ENCODE data around the gene NETO2. TPM values are rescaled to one million over a fixed set of nuclear protein-coding genes. Genes with fewer than 3 reads are reported as not detected.

NETO2 gene
- total and polyA plus RNA-seq, 2 of the 13 experiments (the other 11 are each of a cell fraction or from before 2014, with no cell fraction given), result 8.2 to 13.5 TPM

- TF ChIP-seq ZFP36L1 (CRISPR knock-in tag; IDR thresholded peaks at IDR 0.05), result peak; percentile 89
- no peak for TF ChIP-seq RNF219 (CRISPR knock-in tag; IDR thresholded peaks at IDR 0.05)
- no peak for TF ChIP-seq ZNF558 (CRISPR knock-in tag; IDR thresholded peaks at IDR 0.05; ENCODE audit: borderline replicate concordance)
- TF ChIP-seq UBTF (CRISPR knock-in tag; IDR thresholded peaks at IDR 0.05), result peak; percentile 71
- peak; percentile 70 for TF ChIP-seq HOXA3 (CRISPR knock-in tag; IDR thresholded peaks at IDR 0.05)
- no peak for TF ChIP-seq MED13 (CRISPR knock-in tag; IDR thresholded peaks at IDR 0.05)
- no peak for TF ChIP-seq ZFYVE20 (CRISPR knock-in tag; IDR thresholded peaks at IDR 0.05; ENCODE audit: borderline replicate concordance, low read depth)
- peak; percentile 63 for TF ChIP-seq IRF2 (CRISPR knock-in tag; IDR thresholded peaks at IDR 0.05)
- TF ChIP-seq ZNF335 (CRISPR knock-in tag; IDR thresholded peaks at IDR 0.05), result 0 out of 2 replicates have a peak, but pooled peaks have one; percentile 51
- no peak for TF ChIP-seq JUN (CRISPR knock-in tag; IDR thresholded peaks at IDR 0.05)
- no peak for TF ChIP-seq ZNF713 (CRISPR knock-in tag; IDR thresholded peaks at IDR 0.05)
- no peak for TF ChIP-seq ZNF83 (CRISPR knock-in tag; IDR thresholded peaks at IDR 0.05; ENCODE audit: borderline replicate concordance)
- TF ChIP-seq ZBTB44 (CRISPR knock-in tag; IDR thresholded peaks at IDR 0.05), result no peak
- no peak for TF ChIP-seq WIZ (CRISPR knock-in tag; IDR thresholded peaks at IDR 0.05)
- TF ChIP-seq ZNF337 (CRISPR knock-in tag; IDR thresholded peaks at IDR 0.05; ENCODE audit: borderline replicate concordance, low read depth), result no peak
- TF ChIP-seq MAF1 (CRISPR knock-in tag; IDR thresholded peaks at IDR 0.05; ENCODE audit: borderline replicate concordance), result no peak
- TF ChIP-seq NPAS2 (CRISPR knock-in tag; IDR thresholded peaks at IDR 0.05; ENCODE audit: borderline replicate concordance), result no peak
Measured at GRCh38 chr16:47141773-47142485, 1.8 kb downstream of the NETO2 start (continued).

Measured in HepG2 (cell line).